ENCODE data around the gene PDGFC.

Gene PDGFC

DNA sequence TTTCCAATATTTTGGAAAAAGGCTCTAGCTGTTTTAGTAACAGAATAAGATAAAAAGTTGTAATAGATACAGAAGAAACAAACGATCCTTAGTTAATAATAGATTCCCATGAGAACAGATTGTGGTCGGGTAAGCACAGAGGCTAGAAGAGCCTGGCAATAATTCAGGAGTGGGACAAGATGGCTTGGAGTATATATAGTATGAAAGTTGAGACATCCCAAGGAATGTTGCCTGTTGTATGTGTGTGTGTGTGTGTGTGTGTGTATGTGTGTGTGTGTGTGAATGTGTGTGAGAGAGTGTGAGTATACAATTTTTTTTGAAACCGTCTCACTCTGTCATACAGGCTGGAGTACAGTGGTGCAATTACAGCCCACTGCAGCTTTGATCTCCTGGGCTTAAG is 150.7 kb downstream of the PDGFC start:
- no peak for DNase-seq

DNA sequence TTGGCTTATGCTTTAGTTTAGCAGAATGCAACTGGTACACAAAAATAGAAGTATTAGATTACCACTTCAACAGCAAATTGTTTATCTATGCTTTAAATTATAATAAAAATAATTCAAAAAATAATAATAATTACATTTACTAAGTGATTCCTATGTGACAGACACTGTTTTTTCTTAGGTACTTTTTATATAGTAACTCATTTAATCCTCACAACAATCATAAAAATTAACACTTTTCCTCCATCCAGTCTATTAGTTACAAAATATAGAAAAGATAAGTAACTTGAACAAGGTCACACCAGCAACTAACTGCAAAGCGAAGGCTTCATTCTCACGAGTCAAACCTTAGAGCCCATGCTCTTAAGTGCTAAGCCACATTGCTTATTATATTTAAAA is 155.2 kb downstream of the PDGFC start:
- DNase-seq: no peak

DNA sequence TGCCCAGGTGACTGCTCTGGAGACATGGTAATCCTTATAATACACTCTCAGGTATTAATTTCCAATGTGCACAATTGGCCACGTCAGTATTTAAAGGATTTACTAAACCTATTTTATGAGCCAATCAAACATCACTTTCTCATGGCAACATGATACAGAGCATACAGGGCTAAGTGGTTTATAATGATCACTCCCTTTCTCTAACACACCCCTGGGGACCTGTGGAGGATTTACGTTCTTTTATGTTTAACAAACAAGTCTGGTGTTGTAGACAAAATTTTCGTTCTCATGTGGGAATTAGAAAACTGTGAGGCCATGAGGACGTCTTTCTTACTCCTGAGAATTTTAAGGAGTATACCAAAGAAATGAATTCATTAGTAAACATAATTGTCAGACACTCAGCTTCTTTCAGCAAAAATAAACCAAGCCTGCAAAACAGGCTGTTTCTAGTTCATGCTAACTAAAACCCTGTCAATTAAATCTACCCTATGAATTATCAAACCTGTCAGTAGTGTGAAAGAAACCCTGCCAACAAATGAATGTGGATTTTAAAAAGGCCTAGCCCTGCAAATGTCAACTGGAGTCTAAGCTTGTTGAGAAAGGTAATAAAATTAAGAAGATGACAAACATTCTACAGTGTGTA is 155.8 kb downstream of the PDGFC start:
- DNase-seq: no peak

GRCh38 chr4:156811963-156812362 is 159.6 kb downstream of the PDGFC start:
- no peak for DNase-seq

GRCh38 chr4:156811286-156811685 is 160.3 kb downstream of the PDGFC start:
- no peak for DNase-seq

DNA sequence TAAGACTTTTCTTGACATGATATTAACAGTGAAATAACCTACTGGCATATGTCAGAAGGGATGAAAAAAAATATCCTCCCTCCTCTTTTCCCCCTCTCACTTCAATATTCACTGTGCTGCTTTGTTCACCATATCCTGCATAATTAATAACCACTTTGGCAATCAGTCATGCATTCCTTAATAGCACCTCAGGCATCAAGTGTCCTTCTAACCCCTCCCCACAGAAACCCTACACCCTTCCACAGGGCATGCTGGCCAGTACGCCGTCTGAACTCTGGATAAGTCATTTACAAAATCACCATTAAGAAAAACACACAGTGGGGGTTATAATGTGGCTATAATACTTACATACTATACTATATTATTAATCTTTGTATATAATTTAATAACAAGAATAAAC is 165.9 kb downstream of the PDGFC start:
- DNase-seq: no peak

GRCh38 chr4:156803056-156803455 is 168.5 kb downstream of the PDGFC start:
- no peak for DNase-seq

GRCh38 chr4:156800463-156800862 is 171.1 kb downstream of the PDGFC start:
- no peak for DNase-seq

GRCh38 chr4:156799121-156799589 is 172.4 kb downstream of the PDGFC start:
- no peak for DNase-seq

DNA sequence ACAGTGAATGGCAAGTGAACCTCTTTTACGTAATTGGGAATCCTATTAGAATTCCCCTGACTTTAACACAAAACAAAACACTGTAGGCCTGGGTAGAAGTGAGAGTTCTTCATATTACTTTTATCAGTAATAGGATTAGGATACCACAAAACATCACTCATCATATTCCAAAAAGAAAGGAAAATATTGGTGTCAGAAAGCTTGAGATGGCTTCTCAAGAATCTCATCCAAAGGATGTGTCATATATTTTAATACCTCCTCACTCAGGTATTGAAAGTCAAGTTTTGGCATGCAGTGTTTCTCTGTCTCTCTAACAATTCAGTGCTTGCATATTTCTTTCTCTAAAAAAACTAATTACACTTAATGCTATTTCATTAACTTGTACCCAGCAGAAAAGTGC is 173.2 kb downstream of the PDGFC start:
- DNase-seq: no peak

- no peak for DNase-seq
These were observed 174.4 kb downstream of the PDGFC start for GRCh38 chr4:156797206-156797605.

DNA sequence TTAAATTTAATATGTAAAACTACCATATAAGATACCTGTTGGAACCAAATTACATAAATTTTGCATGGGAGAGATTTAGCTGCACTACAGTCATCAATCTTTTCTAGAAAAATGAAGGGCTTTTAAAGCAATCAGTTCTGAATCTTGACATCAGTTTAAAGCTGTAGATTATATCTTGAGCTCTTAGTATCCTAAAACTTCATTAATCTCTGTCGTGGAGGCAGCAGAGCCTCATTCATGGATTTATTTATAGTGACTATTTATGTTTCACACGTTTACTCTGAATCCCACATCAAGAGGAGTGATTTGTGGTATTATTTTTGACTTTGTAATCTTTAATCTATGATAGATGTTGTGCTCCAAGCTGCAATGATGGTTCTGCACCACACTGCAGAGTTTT is 175.9 kb downstream of the PDGFC start:
- DNase-seq: no peak

DNA sequence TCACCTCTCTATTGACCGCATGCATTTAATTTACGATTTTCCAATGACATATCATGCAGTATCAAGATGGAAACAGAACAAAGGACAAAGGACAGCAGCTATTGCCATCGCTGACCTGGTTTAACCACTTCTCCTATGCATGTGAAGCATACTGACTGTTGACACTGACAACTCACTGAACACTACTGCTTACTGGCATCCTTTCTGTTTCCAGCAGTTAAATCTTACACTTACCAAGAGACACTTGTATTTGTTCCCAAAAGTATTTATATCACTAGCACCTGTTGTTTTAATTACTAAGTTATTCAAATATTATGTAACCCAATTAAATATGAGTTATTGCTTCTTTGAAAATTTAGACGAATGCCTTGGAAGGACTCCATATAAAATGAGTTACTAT is 176.7 kb downstream of the PDGFC start:
- no peak for DNase-seq

- DNase-seq: no peak
These were observed 179.0 kb downstream of the PDGFC start for GRCh38 chr4:156792462-156793085.

DNA sequence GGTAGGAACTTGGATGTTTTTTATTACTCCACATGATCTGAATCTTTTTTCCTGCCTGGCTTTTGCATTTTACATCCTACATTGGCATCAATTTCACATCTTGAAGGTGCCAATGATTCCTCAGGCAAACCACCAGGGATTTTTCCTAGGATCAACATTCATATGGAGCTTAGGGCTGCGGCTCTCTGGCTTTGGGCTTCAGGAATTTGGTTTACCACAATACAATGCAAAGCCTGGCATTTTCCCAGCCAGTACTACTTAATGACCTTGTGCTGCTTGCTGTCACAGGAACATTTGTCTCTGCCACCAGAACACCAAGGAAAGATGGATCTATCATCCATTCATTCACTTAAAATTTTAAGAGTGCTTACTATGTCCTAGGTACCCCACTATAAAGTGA is 180.7 kb downstream of the PDGFC start:
- peak; percentile 18 for DNase-seq

DNA sequence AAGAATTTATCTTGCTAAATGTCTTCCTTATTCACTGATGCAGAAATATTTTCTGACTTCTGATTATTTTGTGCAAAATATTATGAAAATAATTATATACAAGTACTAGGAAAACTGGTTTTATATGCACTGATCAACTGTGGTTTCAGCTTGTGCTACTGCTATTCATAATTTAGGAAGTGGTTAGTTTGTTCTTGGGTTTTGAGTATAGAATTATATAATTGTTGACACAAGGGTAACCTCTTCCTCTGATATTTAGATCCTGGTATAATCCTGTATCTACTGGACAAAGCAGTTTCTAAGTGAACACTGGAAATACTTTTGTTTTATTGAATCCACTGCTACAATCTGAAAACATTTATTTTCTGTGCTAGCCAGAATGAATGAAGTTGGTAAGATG is 182.8 kb downstream of the PDGFC start:
- no peak for DNase-seq

GRCh38 chr4:156786713-156787112 is 184.9 kb downstream of the PDGFC start:
- DNase-seq: no peak

DNA sequence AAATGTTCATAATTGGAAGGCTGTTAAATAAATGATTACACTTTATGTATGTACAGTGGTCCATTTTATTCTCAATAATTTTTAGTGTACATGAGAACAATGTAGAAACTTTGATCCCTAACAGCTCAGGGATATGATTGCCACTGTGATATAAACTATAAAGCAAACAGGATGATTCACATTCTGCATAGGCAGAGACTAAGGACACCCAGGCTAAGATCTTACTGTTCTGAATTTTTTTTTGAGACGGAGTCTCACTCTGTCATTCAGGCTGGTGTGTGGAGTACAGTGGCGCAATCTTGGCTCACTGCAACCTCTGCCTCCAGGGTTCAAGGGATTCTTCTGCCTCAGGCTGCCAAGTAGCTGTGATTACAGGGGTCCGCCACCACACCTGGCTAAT is 186.6 kb downstream of the PDGFC start:
- DNase-seq: no peak

- no peak for DNase-seq
These were observed 187.6 kb downstream of the PDGFC start for GRCh38 chr4:156783966-156784365.

- DNase-seq: no peak
These were observed 189.1 kb downstream of the PDGFC start for GRCh38 chr4:156782491-156782890.

DNA sequence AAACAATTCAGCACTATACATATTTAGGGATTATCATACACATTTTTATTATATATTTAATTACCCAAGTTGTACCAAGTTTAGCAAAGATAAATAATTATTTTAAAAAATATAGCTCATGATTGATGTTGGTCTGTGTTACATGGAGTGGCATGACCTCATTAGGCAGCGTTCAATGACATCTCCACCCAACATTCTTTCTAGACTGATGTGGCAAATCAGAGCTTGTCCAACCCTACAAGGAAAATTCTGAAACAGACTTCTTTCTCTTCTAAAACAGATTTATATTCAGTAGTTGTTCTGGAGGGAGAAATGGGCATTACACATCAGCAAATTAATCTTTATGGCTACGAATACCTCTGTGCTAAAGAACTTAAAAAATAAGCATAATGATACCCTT is 189.7 kb downstream of the PDGFC start:
- no peak for DNase-seq

DNA sequence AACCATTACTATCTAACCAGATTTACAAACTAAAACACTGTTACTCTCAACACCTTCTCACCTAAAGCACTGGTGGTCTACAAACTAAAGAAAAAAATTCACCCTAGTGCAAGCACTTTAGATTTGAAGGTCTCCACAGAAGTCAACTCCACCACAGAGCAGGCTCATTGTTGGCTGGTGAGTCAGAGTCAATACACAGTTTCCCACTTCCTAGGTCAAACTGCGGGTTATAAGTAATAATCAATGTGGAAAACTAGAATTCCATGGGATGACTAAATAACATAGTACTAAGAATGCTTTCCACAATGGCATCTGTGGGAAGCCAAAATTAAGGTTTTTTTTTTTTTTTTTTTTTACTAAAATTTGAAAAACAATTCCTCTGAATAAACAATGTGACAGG is 191.8 kb downstream of the PDGFC start:
- DNase-seq: no peak

- no peak for DNase-seq
These were observed 192.6 kb downstream of the PDGFC start for GRCh38 chr4:156779042-156779441.

DNA sequence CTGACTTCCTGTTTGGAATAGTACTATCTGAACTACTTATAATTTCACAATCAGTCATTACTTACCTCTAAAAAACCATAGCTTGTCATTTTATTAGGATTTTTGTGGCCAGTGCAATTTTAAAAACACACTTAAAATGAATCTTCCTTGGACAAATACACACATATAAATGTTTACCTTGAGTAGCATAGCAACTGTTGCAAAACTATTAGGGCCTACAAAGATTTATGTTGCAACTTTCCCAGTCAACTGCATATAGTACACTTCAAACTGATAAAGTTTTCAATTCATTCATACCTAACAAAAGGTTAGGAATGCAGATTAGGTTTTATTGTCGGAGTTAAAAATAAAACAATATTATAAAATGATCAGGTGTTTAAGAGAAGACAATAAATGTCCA is 193.0 kb downstream of the PDGFC start:
- no peak for DNase-seq

DNA sequence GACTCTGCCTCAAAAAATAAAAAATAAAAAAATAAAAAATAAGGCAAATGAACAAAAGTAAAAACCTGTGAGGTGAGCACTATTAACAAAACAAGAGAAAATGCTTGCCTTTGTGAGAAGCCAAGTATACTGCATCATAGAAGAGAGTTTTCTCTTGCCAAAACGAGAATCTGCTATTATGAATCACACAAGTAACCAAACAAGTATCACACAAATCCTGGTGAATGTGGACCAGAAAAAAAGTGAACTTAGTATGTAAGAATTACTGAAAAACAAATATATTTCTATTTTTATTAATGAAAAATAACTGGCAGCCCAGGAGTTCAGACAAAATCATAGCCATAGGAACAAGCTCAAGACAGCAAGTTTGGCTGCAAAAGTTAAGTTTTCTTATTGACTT is 193.5 kb downstream of the PDGFC start:
- no peak for DNase-seq

Data from T1000 (cell line).